CMK (cell line): ENCODE results near the gene TKFC.
A peak's percentile ranks its signal among the peaks of the same experiment; 100 is the strongest.

ENCODE experiments used
- DNase-seq: peaks from one replicate; pipeline ENCODE4 v3.0.0-alpha.2; 2010; ENCODE audit warnings: low read depth

TKFC gene

DNA sequence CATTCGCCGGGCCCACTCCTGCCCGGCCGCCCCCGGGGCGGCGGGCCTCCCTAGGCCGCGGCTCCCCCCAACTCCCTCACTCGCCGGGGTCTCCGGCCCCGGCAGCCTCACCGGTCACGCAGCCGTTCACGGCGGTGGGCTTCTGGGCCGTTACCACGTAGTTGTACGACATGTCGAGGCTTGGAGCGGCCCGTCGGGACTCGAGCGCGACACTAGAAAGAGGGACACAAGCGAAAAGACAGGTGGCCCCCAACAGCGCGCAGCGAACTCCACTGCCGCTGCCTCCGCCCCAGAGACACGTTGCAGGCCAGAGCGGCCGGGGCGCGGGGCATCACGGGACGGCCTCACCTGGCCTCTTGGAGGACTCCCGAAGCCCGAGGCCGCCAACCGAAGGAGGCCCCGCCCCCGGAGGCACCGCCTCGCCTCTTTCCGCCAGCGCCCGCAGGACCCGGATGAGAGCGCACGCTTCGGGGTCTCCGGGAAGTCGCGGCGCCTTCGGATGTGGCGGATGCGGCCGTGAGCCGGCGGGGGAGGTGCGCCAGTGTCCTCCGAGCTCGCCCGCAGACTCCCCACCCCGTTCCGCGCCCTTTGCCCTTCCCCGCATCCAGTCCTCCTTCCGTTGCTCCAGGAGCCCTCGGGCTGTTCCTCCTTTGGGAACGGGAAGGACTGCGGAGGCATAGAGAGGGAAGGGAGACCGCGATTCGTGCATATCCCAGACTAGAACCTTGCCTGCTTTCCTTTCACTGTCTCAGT is at the start of gene TKFC, which contains the start of gene DDB1:
TSS of gene TKFC (plus strand) at position 432 of the 753 bp plus-strand sequence. CDS start 1,501 bp downstream, outside the sequence.
TSS of gene DDB1 (minus strand) at position 309 of the 753 bp plus-strand sequence. CDS start at position 172, 137 bp downstream.
- peak; percentile 83 for DNase-seq

DNA sequence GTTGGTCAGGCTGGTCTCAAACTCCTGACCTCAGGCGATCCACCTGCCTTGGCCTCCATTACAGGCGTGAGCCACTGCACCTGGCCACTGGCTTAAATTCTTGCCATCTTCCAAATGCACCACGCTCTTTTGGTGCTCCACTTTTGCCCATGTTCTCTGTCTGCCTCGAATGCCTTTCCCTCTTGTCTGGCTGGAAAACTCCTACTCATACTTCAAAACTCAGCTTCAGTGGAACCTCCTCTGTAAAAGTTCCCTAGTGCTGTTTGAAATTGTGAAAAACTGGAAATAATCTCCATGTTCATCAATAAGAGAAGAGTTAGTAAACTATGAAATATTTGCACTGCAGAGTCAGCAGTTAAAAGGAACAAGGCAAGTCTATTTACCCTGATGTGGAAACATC is 49.4 kb upstream of the TKFC start:
- DNase-seq: no peak

DNA sequence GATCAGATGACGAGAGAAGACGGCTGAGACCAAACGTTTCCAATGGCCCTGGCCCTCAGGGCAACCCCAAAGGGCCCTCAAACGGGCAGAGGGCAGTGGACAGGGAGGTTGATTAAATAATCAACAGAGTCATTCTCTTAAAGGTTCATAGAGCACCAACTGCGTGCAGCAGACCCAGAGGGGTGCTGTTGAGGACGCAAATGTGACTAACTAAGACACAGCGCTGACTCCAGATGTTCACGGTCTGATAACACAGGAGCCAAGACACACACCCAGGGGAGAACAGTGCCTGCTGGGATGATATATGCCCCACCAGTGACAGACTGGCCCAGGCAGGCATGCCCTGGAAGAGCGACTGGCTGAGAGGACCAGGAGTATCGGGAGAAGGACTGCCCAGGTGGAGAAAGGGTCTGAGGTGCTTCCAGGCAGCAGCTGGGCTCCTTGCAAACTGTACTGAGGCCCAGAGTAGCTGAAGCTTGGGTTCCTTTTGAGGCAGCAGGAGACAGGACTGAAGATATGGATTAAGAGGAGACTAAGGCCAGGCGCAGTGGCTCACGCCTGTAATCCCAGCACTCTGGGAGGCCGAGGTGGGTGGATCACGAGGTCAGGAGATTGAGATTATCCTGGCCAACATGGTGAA is 45.6 kb upstream of the TKFC start:
- DNase-seq: peak; percentile 43

- no peak for DNase-seq
Observed at GRCh38 chr11:61290905-61291690, 41.9 kb upstream of the TKFC start.

DNA sequence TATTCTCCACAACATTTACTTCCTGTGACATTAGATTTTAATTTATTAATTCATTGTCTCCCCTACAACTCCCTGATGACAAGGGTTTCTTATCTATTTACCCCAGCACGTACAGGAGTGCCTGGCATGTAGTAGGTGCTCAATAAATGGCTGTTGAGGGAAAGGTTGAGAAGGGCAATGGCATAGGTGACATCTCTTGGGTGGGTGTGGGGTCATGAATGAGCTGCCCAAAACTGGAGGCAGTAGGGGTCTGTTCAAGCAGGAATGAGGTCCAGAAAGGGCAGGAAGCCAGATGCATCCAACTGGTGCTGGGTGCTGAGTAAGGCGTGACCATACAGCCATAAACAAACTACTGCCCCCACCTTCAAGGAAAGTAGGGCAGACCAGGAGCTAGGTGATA is 40.7 kb upstream of the TKFC start:
- no peak for DNase-seq

DNA sequence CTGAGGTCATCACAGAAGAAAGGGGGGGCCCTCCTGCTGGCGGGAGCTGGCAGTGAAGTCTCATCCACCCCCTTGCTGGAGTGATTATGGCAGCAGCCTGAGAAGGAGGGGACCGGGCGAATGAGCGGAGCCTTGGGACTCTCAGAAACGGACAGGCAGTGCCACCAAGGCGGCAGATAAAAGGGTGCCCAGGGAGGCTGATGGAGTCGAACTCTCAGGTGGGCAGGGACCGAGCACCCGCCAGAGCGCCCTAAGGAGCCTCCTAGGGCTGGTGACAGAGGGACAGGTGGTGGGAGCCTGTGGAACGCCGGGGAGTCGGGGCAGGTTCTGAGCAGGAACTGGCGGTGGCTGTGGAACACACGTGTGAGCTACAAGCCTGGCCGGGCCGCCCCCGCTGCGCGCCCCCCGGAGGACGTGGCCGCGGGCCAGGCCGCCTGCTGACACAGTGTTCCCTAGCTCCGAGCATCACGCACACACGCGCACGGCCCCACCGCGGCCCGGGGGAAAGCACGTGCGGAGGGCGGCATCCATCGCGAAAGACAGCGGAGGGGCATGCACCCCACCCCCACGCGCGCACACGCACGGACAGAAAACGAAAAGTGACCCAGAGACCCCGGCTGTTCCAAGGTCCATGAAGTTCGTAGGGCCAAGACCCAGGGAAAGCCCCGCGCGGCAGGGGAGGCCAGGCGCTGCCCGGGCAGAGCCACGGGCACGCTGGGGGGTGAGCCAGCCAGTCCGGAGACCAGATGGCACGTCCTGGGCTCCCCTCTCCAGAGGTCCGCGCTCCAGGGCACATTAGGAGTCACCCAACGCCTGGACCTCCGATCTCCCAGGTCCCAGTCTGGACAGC is 38.9 kb upstream of the TKFC start:
- DNase-seq: peak; percentile 9

DNA sequence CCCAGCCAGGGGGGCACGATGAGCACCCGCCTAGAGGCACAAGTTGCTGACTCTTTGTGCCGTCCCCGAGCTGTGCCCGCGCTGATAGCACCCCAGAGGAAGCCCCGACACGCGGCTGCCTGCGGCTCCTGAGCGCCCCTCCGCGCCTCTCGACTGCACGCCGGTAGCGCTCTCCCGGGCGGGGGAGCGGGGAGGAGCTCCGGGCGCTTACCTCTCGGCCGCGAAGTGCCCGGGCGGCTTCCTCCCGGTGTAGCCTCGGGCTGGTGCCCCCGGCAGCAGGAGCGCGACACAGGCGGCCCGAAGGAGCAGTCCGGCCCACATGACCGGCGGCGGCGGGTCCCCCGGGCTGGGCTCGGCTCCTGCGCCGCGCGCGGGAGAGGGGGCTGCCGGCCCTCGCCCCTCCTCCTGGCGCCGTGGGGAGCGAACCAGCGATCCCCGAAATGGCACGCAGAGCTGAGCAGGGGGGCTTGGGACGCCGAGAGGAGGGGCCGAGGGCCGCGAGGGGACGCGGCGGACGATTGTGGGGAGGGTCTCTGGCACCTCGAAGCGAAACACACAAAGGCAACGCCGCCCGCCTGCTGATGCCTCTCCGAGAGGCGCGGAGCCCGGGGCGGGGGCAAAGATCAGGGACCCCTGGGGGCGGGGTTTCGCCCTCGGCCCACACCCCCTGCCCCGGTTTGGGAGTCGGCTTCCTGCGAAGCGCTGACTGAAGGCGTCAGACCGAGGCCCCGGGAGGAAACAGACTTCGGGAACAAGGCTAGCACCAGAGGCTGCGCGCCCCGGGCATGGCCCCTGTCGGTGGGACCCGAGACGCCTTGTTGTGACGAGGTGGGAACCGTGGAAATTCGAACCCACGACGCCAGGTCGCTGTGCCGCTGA is 38.1 kb upstream of the TKFC start, which contains the start of gene VWCE:
TSS of gene VWCE (minus strand) at position 600 of the 879 bp plus-strand sequence. CDS start at position 321, 279 bp downstream.
- DNase-seq: peak; percentile 63

DNA sequence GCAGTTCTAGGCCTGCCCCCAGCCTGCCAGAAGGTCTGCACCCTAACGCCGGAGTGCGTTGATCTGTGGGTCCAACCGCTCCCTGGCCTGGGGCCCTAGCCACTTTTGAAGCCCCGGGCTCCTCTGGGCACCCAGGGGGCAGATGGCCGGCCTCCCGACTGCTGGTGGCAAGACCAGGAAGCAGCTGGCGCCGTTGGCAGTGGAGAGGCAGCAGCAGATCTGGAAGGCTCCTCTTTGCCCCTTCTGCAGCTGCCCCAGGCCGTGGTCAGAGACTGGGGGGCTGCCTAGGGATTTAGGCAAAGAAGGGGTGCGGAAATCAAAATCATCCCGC is 37.5 kb upstream of the TKFC start:
- no peak for DNase-seq

GRCh38 chr11:61297341-61297740 is 35.7 kb upstream of the TKFC start:
- no peak for DNase-seq

DNA sequence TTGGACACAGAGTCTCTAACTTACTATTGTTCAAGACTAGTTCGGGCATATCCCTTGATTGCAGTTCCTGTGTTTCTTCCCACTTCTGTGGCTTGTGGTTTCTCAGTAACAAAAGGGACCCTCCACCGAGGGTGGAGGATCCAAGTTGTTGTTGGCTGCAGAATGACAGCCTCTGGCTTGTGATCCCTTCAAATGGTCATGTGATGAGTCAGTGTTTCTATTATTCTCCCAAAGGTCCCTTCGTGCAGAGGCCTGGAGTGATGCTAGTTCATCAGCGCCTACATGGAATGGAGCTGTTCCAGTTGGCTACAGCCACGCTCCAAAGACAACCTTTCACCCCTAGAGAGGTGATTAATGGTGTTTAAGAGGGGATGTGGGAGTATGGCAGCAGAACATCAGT is 35.3 kb upstream of the TKFC start:
- no peak for DNase-seq

GRCh38 chr11:61298663-61299244 is 34.3 kb upstream of the TKFC start:
- no peak for DNase-seq

GRCh38 chr11:61302550-61302949 is 30.5 kb upstream of the TKFC start:
- DNase-seq: no peak

DNA sequence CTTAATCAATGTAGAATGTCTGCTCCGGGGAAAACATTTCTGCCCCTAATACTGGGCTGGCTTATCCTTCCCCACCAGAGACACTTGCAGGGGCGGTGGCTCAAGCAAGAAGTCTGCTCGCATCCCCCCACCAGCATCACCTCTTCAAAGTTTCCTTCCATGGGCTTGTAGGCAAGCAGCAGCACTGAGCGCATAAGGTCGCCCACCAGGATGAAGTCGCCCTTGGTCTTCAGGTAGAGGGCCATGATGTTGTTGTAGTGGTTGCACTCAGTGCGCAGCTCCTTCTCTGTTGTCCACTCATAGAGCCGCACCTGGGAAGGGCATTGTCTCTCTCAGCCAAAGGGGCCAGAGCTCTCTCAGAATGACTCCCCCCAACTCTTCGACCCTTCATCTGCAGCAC is 29.3 kb upstream of the TKFC start:
- no peak for DNase-seq

GRCh38 chr11:61305417-61305816 is 27.6 kb upstream of the TKFC start:
- DNase-seq: no peak

DNA sequence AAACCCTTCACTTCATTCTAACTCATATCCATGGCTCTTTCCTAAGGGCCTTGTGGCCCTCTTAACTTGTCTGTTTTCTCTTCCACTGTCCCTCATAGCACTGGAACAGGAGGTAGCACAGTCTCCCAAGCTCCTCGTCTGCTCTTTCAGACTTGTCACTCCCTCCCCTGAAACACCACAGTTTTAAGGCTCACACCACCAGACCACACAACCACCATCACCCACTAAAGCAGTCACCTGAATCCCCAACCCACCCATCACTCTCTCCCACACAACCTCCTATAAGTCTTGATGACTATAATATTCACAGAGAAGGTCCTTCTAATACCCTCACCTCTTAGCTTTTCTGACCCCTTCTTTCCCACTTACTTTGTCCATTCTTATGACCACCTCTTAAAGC is 26.8 kb upstream of the TKFC start:
- DNase-seq: no peak

DNA sequence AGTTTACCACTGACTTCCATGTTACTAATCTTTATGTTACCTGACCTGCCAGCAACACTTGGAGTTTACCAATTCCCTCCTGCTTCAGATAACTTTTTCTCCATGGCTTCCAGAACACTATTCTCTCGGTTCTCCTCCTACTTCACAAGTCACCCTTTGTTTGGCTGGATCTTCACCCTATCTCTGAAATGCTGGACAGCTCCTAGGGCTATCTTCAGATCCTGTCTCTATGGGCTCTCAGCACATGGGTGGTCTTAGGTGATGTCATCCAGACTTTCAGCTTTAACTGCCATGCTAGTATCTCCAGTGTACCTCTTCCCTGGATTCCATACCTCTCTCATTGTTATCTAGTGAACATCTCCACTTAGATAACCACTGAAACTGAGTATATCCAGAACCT is 25.7 kb upstream of the TKFC start:
- no peak for DNase-seq

- no peak for DNase-seq
Observed at GRCh38 chr11:61309141-61309540, 23.9 kb upstream of the TKFC start.

GRCh38 chr11:61309739-61310138 is 23.3 kb upstream of the TKFC start:
- DNase-seq: no peak

- no peak for DNase-seq
Observed at GRCh38 chr11:61310749-61311148, 22.3 kb upstream of the TKFC start.

DNA sequence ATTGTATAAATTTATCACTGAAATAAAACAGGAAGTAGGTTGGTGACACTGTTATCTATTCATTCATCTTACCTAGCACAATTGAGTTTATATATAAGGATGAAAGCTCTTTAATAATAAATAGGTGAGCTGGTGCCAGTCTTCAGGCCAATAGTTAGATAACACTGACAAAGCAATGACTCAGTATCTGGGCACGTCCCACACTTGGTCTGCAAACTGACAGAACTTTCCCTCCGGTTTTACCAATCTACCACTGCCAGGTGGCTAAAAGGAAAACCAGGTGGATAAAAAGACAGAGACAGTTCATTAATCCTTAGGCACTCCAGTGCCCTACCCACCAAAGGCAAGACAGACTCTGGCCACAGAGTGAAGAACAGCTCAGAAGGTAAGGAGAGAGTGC is 17.8 kb upstream of the TKFC start:
- no peak for DNase-seq
